Measurements from ENCODE around the gene NDFIP1. TPM values are rescaled to one million over a fixed set of nuclear protein-coding genes. Genes with fewer than 3 reads are reported as not detected.

NDFIP1 gene
- total RNA-seq, 1 experiment from 2014 or later = 40.9 TPM

GRCh38 chr5:142184988-142185387, 76.4 kb downstream of the NDFIP1 start:
- CTCF ChIA-PET = no interaction called here
- no peaks in the 10 kb centered on the region for H3K36me3 ChIP-seq (ENCODE audit: control insufficient read depth, insufficient read depth, low read length)

GRCh38 chr5:142186514-142186856, 77.9 kb downstream of the NDFIP1 start:
- Histone ChIP-seq H3K27me3 (ENCODE audit: control insufficient read depth, insufficient read depth, low read length) (no peaks in the 10 kb centered on the region), H3K36me3 (ENCODE audit: control insufficient read depth, insufficient read depth, low read length) (no peaks in the 10 kb centered on the region), H3K4me1 (ENCODE audit: control insufficient read depth, insufficient read depth, low read length) (peaks cover 12% of the 10 kb centered on the region), H3K4me3 (ENCODE audit: low read depth in 2 of 2, low read length in 2 of 2) (no peak overlapping the region), H3K27ac (ENCODE audit: low read length) (peak overlapping the region; percentile 46; the same call in 1 of the 2 replicates), H3K9me3 (ENCODE audit: control insufficient read depth, insufficient read depth, low read depth, low read length) (no peaks in the 10 kb centered on the region)
- intact Hi-C loops (cut with micrococcal nuclease; ENCODE audit: unreplicated experiment) (no loop called here), in situ Hi-C loops (cut with HindIII; ENCODE audit: low pct_unique_long_range_greater_than_20kb, low sequenced_read_pairs) (no loop called here)
- BruUV-seq (replicated peaks) = no TSS peak
- CTCF ChIA-PET = interaction anchor here (1.1 to 1.5 kb wide), 2 partner anchors 10 to 28 kb away, joined by 3 read pairs; no protein-coding TSS in a partner anchor
- POLR2A ChIA-PET = no interaction called here
- ATAC-seq (no peak), DNase-seq (ENCODE audit: low read depth, low spot score) (no peak)
- TF ChIP-seq SIN3A (IDR thresholded peaks at IDR 0.05; ENCODE audit: borderline replicate concordance, insufficient read depth, low read depth, low read length) = no peak
- TF ChIP-seq REST (IDR thresholded peaks at IDR 0.05; ENCODE audit: insufficient read depth in 1 of 2, low read depth in 2 of 2, low read length in 1 of 2) = no peak
- no peak for TF ChIP-seq CTCF (IDR thresholded peaks at IDR 0.05)
- TF ChIP-seq POLR2AphosphoS5 (IDR thresholded peaks at IDR 0.05; ENCODE audit: low read depth, low read length) = no peak
- TF ChIP-seq TCF7L2 (IDR thresholded peaks at IDR 0.05; ENCODE audit: low read depth, low read length) = peak; percentile 71

More at GRCh38 chr5:142184988-142185387, 76.4 kb downstream of the NDFIP1 start:
- Histone ChIP-seq H3K9me3 (ENCODE audit: control insufficient read depth, insufficient read depth, low read depth, low read length) (no peaks in the 10 kb centered on the region), H3K27ac (ENCODE audit: low read length) (no peak overlapping the region), H3K4me1 (ENCODE audit: control insufficient read depth, insufficient read depth, low read length) (peaks cover 12% of the 10 kb centered on the region), H3K4me3 (ENCODE audit: low read depth in 2 of 2, low read length in 2 of 2) (no peak overlapping the region), H3K27me3 (ENCODE audit: control insufficient read depth, insufficient read depth, low read length) (no peaks in the 10 kb centered on the region)
- no peak for ATAC-seq
- no peak for DNase-seq (ENCODE audit: low read depth, low spot score)
- in situ Hi-C loops (cut with HindIII; ENCODE audit: low pct_unique_long_range_greater_than_20kb, low sequenced_read_pairs) (no loop called here), intact Hi-C loops (cut with micrococcal nuclease; ENCODE audit: unreplicated experiment) (no loop called here)
- TF ChIP-seq SIN3A (IDR thresholded peaks at IDR 0.05; ENCODE audit: borderline replicate concordance, insufficient read depth, low read depth, low read length) = no peak
- TF ChIP-seq REST (IDR thresholded peaks at IDR 0.05; ENCODE audit: insufficient read depth in 1 of 2, low read depth in 2 of 2, low read length in 1 of 2) = no peak
- TF ChIP-seq CTCF (IDR thresholded peaks at IDR 0.05) = no peak
- no peak for TF ChIP-seq POLR2AphosphoS5 (IDR thresholded peaks at IDR 0.05; ENCODE audit: low read depth, low read length)
- TF ChIP-seq TCF7L2 (IDR thresholded peaks at IDR 0.05; ENCODE audit: low read depth, low read length) = no peak
- POLR2A ChIA-PET = no interaction called here
- no TSS peak for BruUV-seq (replicated peaks)
